H1 (cell line): Measurements from ENCODE around the gene MACROD1.

Experiments used
- CTCF ChIP-seq, 3 experiments: IDR thresholded peaks; 1 replicate in 2 of 3; 2 replicates in 1 of 3; pipeline versions ENCODE4 v1.5.1 to v1.6.1; 2011; ENCODE audit warnings: low read length in 3 of 3, mild to moderate bottlenecking in 3 of 3, inconsistent platforms in 2 of 3, low read depth in 1 of 3, moderate library complexity in 1 of 3; ENCODE audit not compliant: insufficient read depth in 1 of 3; ENCODE audit errors: control extremely low read depth in 1 of 3
- SP1 ChIP-seq: IDR thresholded peaks from 2 replicates; pipeline ENCODE4 v1.6.1; 2011; ENCODE audit warnings: low read depth, low read length

DNA sequence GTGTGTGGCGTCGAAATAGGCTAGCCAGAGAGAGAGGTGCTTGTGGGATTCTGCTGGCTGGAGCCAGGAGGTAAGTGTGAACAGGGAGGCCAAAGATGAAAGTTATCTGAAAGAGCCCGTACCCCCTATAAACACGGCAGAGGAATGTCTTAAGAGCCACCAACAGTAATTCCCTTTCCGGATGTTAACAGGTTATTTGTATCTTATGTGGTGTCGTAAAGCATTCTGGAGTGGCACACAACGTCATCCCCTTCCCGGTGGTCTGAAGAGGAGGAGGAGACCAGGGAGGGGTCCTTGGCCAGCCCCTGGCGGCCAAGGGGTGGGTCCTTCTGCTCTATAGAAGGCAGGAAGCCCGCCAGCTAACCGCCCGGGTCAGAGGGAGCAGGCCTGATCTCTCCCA is 39.5 kb downstream of the MACROD1 start:
- TF ChIP-seq SP1: no peak
- TF ChIP-seq CTCF (IDR thresholded peaks at IDR 0.05; ENCODE audit: control extremely low read depth in 1 of 3, insufficient read depth in 1 of 3, low read depth in 1 of 3, low read length in 3 of 3): no peak
